AG04450 (cell line): ENCODE measurements around the gene RTN4IP1. TPM values are rescaled to one million over a fixed set of nuclear protein-coding genes. Genes with fewer than 3 reads are reported as not detected.

Experiments
- CTCF ChIA-PET: fragments of 300-600, 350-600 bp; formaldehyde crosslinking; extraction: SDS; loops from one replicate; lab custom pipeline; 2022; ENCODE audit warnings: antibody characterized with exemption, inconsistent platforms; lab: Charles Lee
- POLR2A ChIA-PET: fragments of 350-600 bp; formaldehyde crosslinking; extraction: SDS; loops from one replicate; lab custom pipeline; 2021; ENCODE audit warnings: antibody characterized with exemption, inconsistent platforms; lab: Yijun Ruan, JAX
- DNase-seq: peaks from one replicate; pipeline ENCODE4 v3.0.0-alpha.2; 2011; ENCODE audit warnings: low read depth, low spot score
- H3K27ac ChIP-seq: one replicate; pipeline ENCODE4 v1.5.1; 2012; ENCODE audit warnings: low read depth, low read length, control low read depth
- H3K27me3 ChIP-seq: one replicate; pipeline ENCODE4 v1.6.0; 2012; ENCODE audit warnings: low read length; ENCODE audit not compliant: control insufficient read depth, insufficient read depth
- H3K4me3 ChIP-seq: 2 replicates; pipeline ENCODE4 v1.5.1; 2011; ENCODE audit warnings: mild to moderate bottlenecking, low read depth, low read length, control low read depth
- H3K9me3 ChIP-seq: 2 replicates; pipeline ENCODE4 v1.5.1; 2012; ENCODE audit warnings: low read length; ENCODE audit not compliant: control insufficient read depth, insufficient read depth
- polyA plus RNA-seq: library from polyadenylated mRNA; depleted of rRNA; stranded (reverse); fragments of >200 nt; gene quantifications from 2 replicates; pipeline ENCODE4 v1.2.3, GENCODE V29; 2011
- TF ChIP-seq, protein P1 (sequence below): IDR thresholded peaks from 2 replicates; pipeline ENCODE4 v1.5.1; 2011; ENCODE audit warnings: low read depth, low read length, control low read depth, inconsistent platforms

Gene RTN4IP1
- polyA plus RNA-seq, 1 experiment, result 9.3 TPM

DNA sequence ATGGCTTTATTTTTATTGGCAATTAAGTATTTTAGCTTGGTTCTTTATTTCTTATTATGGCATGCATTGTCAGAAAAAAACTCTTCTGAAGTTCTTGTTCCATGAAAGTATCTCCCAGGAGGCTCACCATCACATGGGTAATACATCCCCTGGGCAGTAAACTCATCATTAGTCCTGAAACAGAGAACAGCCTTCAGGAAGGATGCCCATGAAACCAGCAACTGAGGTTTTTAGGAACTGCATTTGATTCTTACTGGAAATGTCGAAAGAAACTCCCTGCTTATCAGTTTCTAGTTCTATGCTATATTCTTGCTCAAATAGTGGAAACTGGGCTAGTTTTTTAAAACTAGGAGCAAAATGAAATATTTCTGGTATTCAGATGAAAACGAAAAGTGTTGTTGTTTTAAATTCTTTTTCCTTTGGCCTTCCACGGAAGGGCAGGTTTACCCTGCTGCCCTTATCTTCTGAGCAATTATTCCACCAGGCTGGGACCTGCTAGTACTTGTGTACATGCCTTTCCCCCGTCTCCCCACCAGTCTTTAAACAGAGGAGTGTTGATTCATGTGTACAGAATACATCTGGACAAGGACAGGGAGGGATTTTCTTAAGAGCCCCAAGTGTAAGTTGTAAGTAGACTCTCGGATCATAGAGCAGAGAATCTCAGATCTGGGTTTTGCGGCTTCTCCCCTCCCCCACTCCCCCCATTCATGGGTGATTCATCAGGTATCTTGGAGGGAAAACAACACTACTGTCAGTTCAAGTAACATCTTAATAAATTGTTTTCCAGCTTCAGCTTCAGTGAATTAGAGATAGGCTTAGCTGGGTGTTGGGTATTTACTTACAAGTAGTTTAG is 81.5 kb downstream of the RTN4IP1 start:
- no peak overlapping the region for H3K27ac ChIP-seq
- H3K4me3 ChIP-seq, result no peak overlapping the region
- TF ChIP-seq, protein P1, sequence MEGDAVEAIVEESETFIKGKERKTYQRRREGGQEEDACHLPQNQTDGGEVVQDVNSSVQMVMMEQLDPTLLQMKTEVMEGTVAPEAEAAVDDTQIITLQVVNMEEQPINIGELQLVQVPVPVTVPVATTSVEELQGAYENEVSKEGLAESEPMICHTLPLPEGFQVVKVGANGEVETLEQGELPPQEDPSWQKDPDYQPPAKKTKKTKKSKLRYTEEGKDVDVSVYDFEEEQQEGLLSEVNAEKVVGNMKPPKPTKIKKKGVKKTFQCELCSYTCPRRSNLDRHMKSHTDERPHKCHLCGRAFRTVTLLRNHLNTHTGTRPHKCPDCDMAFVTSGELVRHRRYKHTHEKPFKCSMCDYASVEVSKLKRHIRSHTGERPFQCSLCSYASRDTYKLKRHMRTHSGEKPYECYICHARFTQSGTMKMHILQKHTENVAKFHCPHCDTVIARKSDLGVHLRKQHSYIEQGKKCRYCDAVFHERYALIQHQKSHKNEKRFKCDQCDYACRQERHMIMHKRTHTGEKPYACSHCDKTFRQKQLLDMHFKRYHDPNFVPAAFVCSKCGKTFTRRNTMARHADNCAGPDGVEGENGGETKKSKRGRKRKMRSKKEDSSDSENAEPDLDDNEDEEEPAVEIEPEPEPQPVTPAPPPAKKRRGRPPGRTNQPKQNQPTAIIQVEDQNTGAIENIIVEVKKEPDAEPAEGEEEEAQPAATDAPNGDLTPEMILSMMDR, result peak; percentile 11; the same call in 1 of the 2 replicates
- DNase-seq, result peak; percentile 72
- no peaks in the 10 kb centered on the region for H3K27me3 ChIP-seq
- no peaks in the 10 kb centered on the region for H3K9me3 ChIP-seq
- ChIA-PET POLR2A (no interaction called here), CTCF (interaction anchor here (1.1 to 1.4 kb wide), 2 partner anchors 19 kb away, joined by 6 read pairs; no protein-coding TSS in a partner anchor)

DNA sequence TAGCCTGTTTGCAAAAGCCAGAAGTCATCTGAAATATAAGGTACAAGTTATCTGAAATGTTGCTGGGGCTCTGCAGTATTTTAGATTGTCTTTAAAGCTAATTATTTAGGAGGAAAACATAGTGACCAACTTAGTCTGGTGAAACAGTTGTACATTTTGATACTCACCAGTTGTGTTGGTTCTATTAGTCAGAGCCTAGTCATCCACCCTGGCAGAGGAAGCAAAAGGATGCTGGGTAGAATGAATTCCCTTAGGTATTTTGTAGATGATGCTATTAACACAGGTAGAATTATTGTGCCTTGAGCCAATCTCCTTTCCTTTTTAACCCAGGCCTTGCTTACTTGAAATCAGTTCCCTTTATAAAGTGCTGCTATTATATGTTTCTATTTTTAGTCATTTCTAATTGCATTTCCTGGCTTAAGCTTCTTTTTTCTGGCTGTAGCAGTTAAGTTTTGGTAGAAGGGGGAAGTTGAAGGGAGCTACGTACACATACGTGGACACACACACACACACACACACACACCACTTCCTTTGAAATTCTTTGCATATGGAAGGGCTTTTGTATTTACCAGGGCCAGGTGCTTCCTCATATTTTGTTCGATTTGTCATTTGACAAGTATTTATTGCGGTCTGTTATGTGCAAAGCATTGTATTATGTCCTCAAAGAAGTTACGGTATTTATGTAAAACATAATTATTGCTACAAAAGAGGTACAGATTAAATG is 82.4 kb downstream of the RTN4IP1 start:
- H3K27me3 ChIP-seq, result no peaks in the 10 kb centered on the region
- TF ChIP-seq, protein P1, result no peak
- POLR2A ChIA-PET, result no interaction called here
- CTCF ChIA-PET, result interaction anchor here (1.4 kb wide), 1 partner anchor 20 kb away, joined by 6 read pairs; no protein-coding TSS in a partner anchor
- DNase-seq, result peak; percentile 37
- H3K9me3 ChIP-seq, result no peaks in the 10 kb centered on the region
- H3K27ac ChIP-seq, result peak overlapping the region; percentile 69
- H3K4me3 ChIP-seq, result no peak overlapping the region

DNA sequence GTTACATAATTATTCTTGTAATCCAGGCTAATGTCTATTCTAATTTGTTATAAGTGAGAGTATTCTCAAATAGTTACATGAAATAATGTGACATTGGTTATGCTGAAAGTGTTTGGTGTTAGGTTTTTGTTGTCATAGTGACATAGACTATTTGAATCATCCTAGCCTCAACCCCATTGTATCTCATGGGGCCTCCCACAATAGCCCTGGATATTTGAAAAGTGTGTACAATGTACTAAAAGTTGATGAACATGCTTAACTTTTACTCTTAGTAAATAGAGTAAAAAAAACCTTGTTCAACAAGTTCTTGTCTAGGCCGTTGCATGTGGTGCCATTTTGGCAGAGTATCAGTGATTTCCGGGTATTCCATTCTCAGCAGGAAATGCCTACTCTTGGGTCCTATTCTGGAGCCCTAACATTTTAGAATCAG is 83.0 kb downstream of the RTN4IP1 start:
- Histone ChIP-seq H3K9me3 (no peaks in the 10 kb centered on the region), H3K27me3 (no peaks in the 10 kb centered on the region), H3K27ac (peak overlapping the region; percentile 69), H3K4me3 (no peak overlapping the region)
- TF ChIP-seq, protein P1, result no peak
- DNase-seq, result no peak
- CTCF ChIA-PET, result interaction anchor here (1.4 kb wide), 1 partner anchor 20 kb away, joined by 6 read pairs; no protein-coding TSS in a partner anchor
- POLR2A ChIA-PET, result no interaction called here

DNA sequence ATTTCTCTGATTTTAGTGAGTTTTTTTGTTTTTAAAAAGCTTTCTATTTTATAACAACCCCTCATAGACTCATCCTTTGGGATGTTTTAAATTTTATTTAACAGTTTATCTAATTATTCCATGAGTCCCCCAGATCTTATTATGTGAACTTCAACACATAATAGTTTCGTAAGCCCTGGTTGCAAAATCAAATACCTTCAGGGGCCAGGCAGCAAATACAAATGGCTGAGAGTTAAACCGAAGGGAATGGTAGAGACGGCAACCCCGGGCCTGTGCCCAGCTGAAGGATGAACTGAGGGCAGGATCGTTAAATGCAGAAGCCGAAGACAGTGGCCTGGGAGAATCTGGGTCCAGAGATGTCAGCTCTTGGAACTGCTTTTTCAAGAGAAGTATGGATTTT is 88.4 kb downstream of the RTN4IP1 start:
- POLR2A ChIA-PET, result no interaction called here
- Histone ChIP-seq H3K27ac (no peak overlapping the region), H3K9me3 (no peaks in the 10 kb centered on the region), H3K27me3 (no peaks in the 10 kb centered on the region), H3K4me3 (no peak overlapping the region)
- CTCF ChIA-PET, result interaction anchor here (1.9 kb wide), 1 partner anchor 25 kb away, joined by 12 read pairs; no protein-coding TSS in a partner anchor
- TF ChIP-seq, protein P1, result no peak
- DNase-seq, result no peak

DNA sequence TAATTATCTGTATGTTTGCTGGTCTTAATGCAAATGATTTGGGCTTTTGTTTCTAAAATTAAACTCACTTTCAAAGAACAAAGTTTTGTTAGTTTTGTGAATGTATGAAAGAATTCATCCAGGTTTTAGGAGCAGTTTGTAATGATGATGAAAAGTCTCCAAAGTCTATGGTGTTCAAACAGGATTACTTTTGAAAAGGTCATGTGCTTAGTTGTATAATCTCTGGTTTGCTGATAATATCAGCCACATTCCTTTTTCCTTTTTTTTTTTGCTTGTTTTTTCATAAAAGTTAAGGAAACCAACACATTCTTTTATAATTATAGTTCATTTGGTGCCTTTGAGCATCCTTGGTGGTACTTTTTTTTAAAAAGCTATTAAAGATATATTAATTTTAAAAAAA is 88.9 kb downstream of the RTN4IP1 start:
- Histone ChIP-seq H3K27me3 (no peaks in the 10 kb centered on the region), H3K27ac (no peak overlapping the region), H3K9me3 (no peaks in the 10 kb centered on the region), H3K4me3 (no peak overlapping the region)
- ChIA-PET POLR2A (no interaction called here), CTCF (interaction anchor here (1.9 kb wide), 1 partner anchor 26 kb away, joined by 12 read pairs; no protein-coding TSS in a partner anchor)
- no peak for DNase-seq
- TF ChIP-seq, protein P1, result no peak
